NCI-H1048 (cell line): ENCODE measurements around the gene MOSPD3.
A peak's percentile ranks its signal among the peaks of the same experiment; 100 is the strongest.
"Not testable (repeated sequence)": the region's sequence is repeated elsewhere in the genome, so short reads cannot be mapped to it uniquely, and the experiment has no call there.

Source experiments
- DNase-seq: peaks from one replicate; lab custom pipeline; 2025; lab: John Stamatoyannopoulos, UW

MOSPD3 gene

GRCh38 chr7:100611983-100612729, at the start of gene MOSPD3:
Gene MOSPD3 (plus strand): TSS chr7:100612540. CDS start chr7:100612792, 252 bp downstream.
- DNase-seq = peak; percentile 95

- DNase-seq = no peak
Observed at GRCh38 chr7:100563100-100563564, 49.2 kb upstream of the MOSPD3 start.

- DNase-seq = peak; percentile 35
Observed at GRCh38 chr7:100563809-100564400, 48.4 kb upstream of the MOSPD3 start.

DNA sequence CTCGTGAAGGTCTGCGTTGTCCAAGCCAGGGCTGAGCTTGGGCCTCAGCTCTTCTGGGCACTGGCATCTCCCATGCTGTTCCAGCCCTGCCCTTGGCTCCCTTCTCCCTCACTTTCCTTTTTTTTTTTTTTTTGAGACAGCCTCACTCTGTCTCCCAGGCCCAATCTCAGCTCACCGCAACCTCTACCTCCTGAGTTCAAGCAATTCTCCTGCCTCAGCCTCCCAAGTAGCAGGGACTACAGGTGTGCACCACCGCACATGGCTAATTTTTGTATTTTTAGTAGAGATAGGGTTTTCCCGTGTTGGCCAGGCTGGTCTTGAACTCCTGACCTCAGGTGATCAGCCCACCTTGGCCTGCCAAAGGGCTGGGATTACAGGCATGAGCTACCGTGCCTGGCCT, 47.9 kb upstream of the MOSPD3 start:
- DNase-seq = not testable (repeated sequence)

DNA sequence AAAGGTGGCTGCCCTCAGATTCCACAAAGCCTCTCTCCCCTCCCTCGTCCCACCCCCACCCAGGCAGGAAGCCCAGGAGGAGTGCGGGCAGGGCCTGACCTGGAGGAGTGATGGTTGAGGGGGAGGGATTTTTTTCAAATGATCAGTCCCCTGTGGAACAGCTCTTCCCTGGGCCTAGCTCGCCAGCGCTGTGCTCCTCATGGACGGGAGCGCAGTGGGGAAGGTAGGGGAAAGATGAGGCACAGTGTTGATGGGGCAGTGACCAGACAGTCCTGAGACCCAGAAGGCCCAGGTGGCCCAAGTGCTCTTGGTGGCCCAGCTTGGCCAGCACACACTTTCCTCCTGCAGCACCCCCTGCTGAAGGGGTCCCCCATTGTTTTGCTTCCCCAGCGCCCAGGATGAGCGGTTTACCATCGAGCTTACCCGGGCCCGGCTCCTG, 47.2 kb upstream of the MOSPD3 start:
- DNase-seq = no peak

GRCh38 chr7:100566018-100566531, 46.3 kb upstream of the MOSPD3 start:
- DNase-seq = no peak

- no peak for DNase-seq
Observed at GRCh38 chr7:100567031-100567730, 45.2 kb upstream of the MOSPD3 start.

- no peak for DNase-seq
Observed at GRCh38 chr7:100567751-100568175, 44.6 kb upstream of the MOSPD3 start.

DNA sequence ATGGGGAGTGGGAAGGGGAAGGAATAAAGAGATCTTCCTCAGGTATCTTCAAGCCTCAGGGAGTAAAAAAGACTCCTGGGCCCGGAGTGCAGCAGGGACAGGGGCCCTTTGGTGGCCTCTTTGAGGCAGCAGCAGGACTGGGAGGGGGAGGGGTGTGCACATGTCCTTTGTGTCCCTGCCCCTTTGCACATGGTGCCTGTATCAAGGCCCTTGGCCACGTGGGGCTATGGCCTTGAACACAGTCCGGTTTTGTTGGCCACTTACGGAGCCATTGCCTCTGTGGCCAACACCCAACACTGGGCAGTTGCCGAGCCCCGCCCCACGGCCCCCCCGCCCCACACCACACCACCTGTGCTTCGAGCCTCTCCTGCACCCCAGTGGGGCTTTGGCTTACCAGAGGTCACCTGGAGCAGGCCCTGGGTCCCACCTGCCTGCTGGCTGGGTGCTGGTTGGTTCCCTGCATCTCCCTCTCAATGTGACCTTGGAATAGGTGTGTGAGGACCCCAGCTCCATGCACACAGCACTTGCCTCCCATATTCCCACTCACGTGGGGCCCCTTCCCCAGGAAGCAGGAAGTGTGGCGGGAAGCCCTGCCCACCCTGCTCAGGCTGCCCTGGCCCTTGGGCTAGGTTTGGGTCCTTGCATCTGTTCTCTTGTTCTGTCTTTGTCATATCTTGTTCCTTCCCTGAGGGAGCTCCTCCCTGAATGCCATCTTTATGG, 44.0 kb upstream of the MOSPD3 start:
- no peak for DNase-seq

- DNase-seq = no peak
Observed at GRCh38 chr7:100568896-100569844, 43.2 kb upstream of the MOSPD3 start.

DNA sequence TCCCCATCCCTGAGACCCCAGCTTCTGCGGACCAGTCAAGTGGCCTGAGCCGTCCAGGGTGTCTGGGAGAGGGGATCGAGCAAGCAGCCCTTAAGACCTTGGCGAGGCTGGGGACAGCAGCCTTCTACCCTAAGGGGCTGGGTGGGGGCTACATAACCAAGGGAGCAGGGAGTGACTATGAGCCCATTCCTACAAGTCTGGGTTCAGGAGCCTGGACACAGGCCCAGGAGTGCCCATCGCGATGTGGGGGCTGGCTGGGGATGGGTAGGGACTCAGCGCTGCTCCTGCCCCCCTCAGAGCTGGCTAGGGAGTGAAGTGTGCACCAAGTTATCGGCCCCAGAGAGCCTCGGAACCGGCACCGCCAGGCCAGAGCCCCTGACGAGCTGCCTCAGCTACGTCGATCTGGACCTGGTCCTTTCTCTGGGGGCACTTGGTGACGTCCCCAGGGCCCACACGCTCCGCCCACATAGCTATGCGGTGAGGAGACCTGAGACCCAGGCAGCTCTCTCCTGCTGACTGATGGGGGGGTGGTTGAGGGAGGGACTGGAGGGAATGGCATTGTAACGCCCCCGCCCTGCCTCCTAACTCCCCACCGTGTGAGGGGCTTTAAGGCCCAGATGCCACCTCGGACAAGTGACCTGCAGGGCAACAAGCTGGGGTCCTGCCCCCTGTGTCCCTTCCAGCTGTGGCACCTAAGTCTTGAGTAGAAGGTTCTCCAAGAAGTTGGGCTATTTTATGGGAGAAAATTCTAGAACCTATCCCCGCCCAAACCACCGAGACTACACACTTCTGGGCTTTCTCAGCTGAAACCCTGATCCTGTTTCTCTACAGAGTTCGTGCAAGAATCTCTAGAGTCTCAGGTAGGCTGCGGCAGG, 41.1 kb upstream of the MOSPD3 start:
- DNase-seq = no peak

DNA sequence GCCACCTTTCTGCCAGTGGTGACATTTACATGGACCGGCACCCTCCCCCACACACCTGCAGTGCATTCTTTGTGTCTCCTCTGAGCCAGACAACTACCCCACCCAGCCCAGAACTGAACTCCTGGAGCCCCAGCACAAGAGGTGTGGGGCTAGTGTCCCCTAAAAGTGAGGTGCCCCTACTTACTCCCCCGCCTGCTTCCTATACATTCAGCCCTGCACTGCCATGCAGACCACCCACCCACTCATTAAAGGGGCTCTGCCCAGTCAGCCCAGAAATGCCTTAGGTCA, 40.6 kb upstream of the MOSPD3 start:
- DNase-seq = no peak

- no peak for DNase-seq
Observed at GRCh38 chr7:100572281-100572948, 39.9 kb upstream of the MOSPD3 start.

DNA sequence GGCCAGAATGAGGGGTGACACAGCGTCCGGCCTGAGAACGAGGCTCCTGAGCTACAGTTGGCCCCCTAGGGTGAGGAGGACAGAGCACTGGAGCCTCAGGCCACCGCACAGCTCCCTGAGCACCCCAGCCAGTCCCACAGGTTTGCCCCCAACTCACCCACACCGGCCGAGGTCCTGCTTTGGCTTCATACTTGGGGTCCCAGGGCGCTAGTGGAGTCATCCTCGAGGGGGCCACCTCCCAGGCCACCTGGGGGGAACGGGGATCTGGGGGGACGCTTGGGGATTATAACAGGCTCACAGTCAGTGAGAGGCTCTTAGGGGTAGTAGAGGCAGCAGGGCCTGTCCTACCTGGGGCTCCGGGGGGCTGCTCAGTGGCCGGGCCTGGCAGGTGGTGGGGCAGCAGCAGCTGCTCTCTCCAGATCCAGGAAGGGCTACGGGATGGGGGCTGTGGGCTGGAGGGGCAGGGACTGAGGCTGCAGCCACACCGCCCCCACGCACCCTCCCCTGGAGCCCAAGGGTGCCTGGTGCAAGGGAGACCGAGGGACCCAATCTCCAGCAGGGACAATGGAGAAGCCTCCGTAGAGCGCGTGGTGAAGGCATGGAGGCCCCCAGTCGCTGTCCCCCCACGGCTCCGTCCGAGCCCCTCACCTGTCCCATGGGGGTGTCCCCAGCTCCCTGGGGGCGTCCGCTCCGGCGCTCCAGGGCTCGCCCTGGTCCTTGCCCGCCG, 39.2 kb upstream of the MOSPD3 start:
- DNase-seq = no peak

- DNase-seq = peak; percentile 3
Observed at GRCh38 chr7:100573691-100574361, 38.5 kb upstream of the MOSPD3 start, which contains the start of gene SAP25. Gene SAP25 (minus strand): TSS chr7:100573900. CDS start chr7:100573742, 158 bp downstream.

GRCh38 chr7:100574362-100575205, 37.8 kb upstream of the MOSPD3 start:
- no peak for DNase-seq

GRCh38 chr7:100575206-100575631, 37.1 kb upstream of the MOSPD3 start:
- DNase-seq = no peak
